HCT116 (cell line): ENCODE measurements around the gene ARHGAP42. TPM values are rescaled to one million over a fixed set of nuclear protein-coding genes. Genes with fewer than 3 reads are reported as not detected.

Experiments
- ATAC-seq: fragments of 200-7000 bp; cut with Tn5 transposase; 2 replicates; pipeline ENCODE4 v1.9.1; 2020; ENCODE audit warnings: mild to moderate bottlenecking, moderate library complexity
- BruUV-seq: library from RNA; stranded (reverse); fragments of 400-500 nt; replicated peaks from 2 replicates; lab custom pipeline; 2021; lab: Mats Ljungman, UMichigan
- CTCF ChIA-PET: fragments of 300-600 bp; sonication (Branson Sonifier 250); formaldehyde crosslinking; loops from one replicate; lab custom pipeline; 2021; ENCODE audit warnings: antibody characterized with exemption; lab: Charles Lee
- POLR2A ChIA-PET: fragments of 300-600, 350-600 bp; sonication (Branson Sonifier 250); formaldehyde crosslinking; loops from one replicate; lab custom pipeline; 2021; ENCODE audit warnings: antibody characterized with exemption; lab: Charles Lee
- RAD21 ChIA-PET, 2 experiments: fragments of 300-600 bp; sonication (Branson Sonifier 250); formaldehyde crosslinking; loops; one replicate each; lab custom pipeline; 2023; ENCODE audit warnings: low total read pairs in 2 of 2; ENCODE audit not compliant: uncharacterized antibody in 2 of 2, unreplicated experiment in 2 of 2, low non-redundant PET in 1 of 2; lab: Charles Lee
- DNase-seq: peaks from one replicate; pipeline ENCODE4 v3.0.0-alpha.2; 2010; ENCODE audit warnings: low read depth, low spot score
- H2AFZ ChIP-seq: fragments of 200-600 bp; shearing (Covaris generic), sonication (generic); 2 replicates; pipeline ENCODE4 v1.6.1; 2017; ENCODE audit warnings: low read depth, mixed run types, mixed read lengths, antibody characterized with exemption, low read length; ENCODE audit not compliant: poor library complexity, severe bottlenecking
- H3K27ac ChIP-seq: 2 replicates; pipeline ENCODE4 v1.5.1; 2012; ENCODE audit warnings: low read depth, low read length
- H3K27me3 ChIP-seq: fragments of 200-600 bp; sonication (generic); 2 replicates; pipeline ENCODE4 v1.6.1; 2016; ENCODE audit warnings: mixed run types, low read length, mixed read lengths; ENCODE audit not compliant: insufficient read depth
- H3K36me3 ChIP-seq, 2 experiments: fragments of 200-500 bp in 1 of 2; fragments of 200-600 bp in 1 of 2; sonication (Bioruptor generic) in 1 of 2; sonication (generic) in 1 of 2; 2 replicates each; pipeline versions ENCODE4 v1.5.1 to v1.6.1; 2014 to 2016; ENCODE audit warnings: low read length in 2 of 2, inconsistent platforms in 1 of 2, mixed read lengths in 1 of 2, mixed run types in 1 of 2; ENCODE audit not compliant: insufficient read depth in 2 of 2, control insufficient read depth in 1 of 2
- H3K4me1 ChIP-seq, 2 experiments: fragments of 200-600 bp in 1 of 2; sonication (generic) in 1 of 2; 2 replicates each; pipeline versions ENCODE4 v1.5.1 to v1.6.1; 2012 to 2017; ENCODE audit warnings: low read length in 2 of 2, inconsistent platforms in 1 of 2, mild to moderate bottlenecking in 1 of 2, mixed read lengths in 1 of 2, mixed run types in 1 of 2, moderate library complexity in 1 of 2; ENCODE audit not compliant: insufficient read depth in 2 of 2, control insufficient read depth in 1 of 2
- H3K4me2 ChIP-seq: fragments of 200-600 bp; sonication (generic); 2 replicates; pipeline ENCODE4 v1.6.1; 2017; ENCODE audit warnings: mixed run types, low read length, mixed read lengths
- H3K4me3 ChIP-seq, 2 experiments: fragments of 200-600 bp in 1 of 2; sonication (generic) in 1 of 2; replicated peaks in 1 of 2; 2 replicates each; pipeline ENCODE4 v1.5.1; 2011 to 2016; ENCODE audit warnings: low read length in 2 of 2, control low read depth in 1 of 2, low read depth in 1 of 2, mild to moderate bottlenecking in 1 of 2, mixed read lengths in 1 of 2, mixed run types in 1 of 2
- H3K79me2 ChIP-seq: fragments of 200-600 bp; sonication (generic); 2 replicates; pipeline ENCODE4 v1.6.1; 2017; ENCODE audit warnings: mild to moderate bottlenecking, mixed run types, low read length, moderate library complexity, mixed read lengths; ENCODE audit not compliant: insufficient read depth
- H3K9ac ChIP-seq: fragments of 200-600 bp; sonication (generic); 2 replicates; pipeline ENCODE4 v1.6.1; 2016; ENCODE audit warnings: low read length, mixed read lengths
- H3K9me2 ChIP-seq: fragments of 200-600 bp; sonication (generic), shearing (Covaris generic); 2 replicates; pipeline ENCODE4 v1.6.1; 2017; ENCODE audit warnings: mixed run types, mild to moderate bottlenecking, moderate library complexity; ENCODE audit not compliant: insufficient read depth
- H3K9me3 ChIP-seq, 2 experiments: fragments of 200-500 bp in 1 of 2; fragments of 200-600 bp in 1 of 2; sonication (Bioruptor generic) in 1 of 2; sonication (generic) in 1 of 2; 2 replicates each; pipeline ENCODE4 v1.6.1; 2014 to 2017; ENCODE audit warnings: low read length in 2 of 2, mixed read lengths in 2 of 2, inconsistent platforms in 1 of 2, low read depth in 1 of 2, mild to moderate bottlenecking in 1 of 2, mixed run types in 1 of 2, moderate library complexity in 1 of 2; ENCODE audit not compliant: control insufficient read depth in 1 of 2, insufficient read depth in 1 of 2
- H4K20me1 ChIP-seq: fragments of 200-600 bp; sonication (generic), shearing (Covaris generic); 2 replicates; pipeline ENCODE4 v1.6.1; 2017; ENCODE audit warnings: mixed run types, mild to moderate bottlenecking, moderate library complexity; ENCODE audit not compliant: insufficient read depth
- CBX3 ChIP-seq: IDR thresholded peaks from 2 replicates; pipeline ENCODE4 v1.6.1; 2012; ENCODE audit warnings: low read depth
- EGR1 ChIP-seq: IDR thresholded peaks from 2 replicates; pipeline ENCODE4 v1.6.1; 2012; ENCODE audit warnings: low read depth
- ELF1 ChIP-seq: IDR thresholded peaks from 2 replicates; pipeline ENCODE4 v1.6.1; 2012; ENCODE audit warnings: low read depth, borderline replicate concordance
- EZH2phosphoT487 ChIP-seq: fragments of 200-600 bp; IDR thresholded peaks from 2 replicates; pipeline ENCODE4 v1.6.1; 2018; ENCODE audit warnings: antibody characterized with exemption, borderline replicate concordance
- JUND ChIP-seq: IDR thresholded peaks from 2 replicates; pipeline ENCODE4 v1.6.1; 2012
- RAD21 ChIP-seq: IDR thresholded peaks from 2 replicates; pipeline ENCODE4 v1.6.1; 2012; ENCODE audit warnings: low read depth, mild to moderate bottlenecking
- SRF ChIP-seq: IDR thresholded peaks from 2 replicates; pipeline ENCODE4 v1.6.1; 2012; ENCODE audit warnings: low read depth
- YY1 ChIP-seq: IDR thresholded peaks from 2 replicates; pipeline ENCODE4 v1.6.1; 2011; ENCODE audit warnings: low read length, low read depth, moderate library complexity, mild to moderate bottlenecking; ENCODE audit not compliant: insufficient replicate concordance; ENCODE audit errors: extremely low read depth
- ZFX ChIP-seq: fragments of 450-650 bp; IDR thresholded peaks from 2 replicates; pipeline ENCODE4 v1.6.1; 2017
- ZNF274 ChIP-seq: fragments of 200-500 bp; sonication (Bioruptor generic); IDR thresholded peaks from 2 replicates; pipeline ENCODE4 v1.6.1; 2014; ENCODE audit warnings: mild to moderate bottlenecking, low read depth, low read length, inconsistent platforms
- intact Hi-C: fragments of 100-400 bp; cut with micrococcal nuclease; formaldehyde crosslinking; loops from 2 replicates; pipeline ENCODE4 v1.10.0; 2022
- total RNA-seq: library from RNA; stranded (reverse); gene quantifications from one replicate; pipeline ENCODE4 v1.2.1, GENCODE V29; 2021; ENCODE audit not compliant: unreplicated experiment
- TF ChIP-seq, protein P1 (sequence below): IDR thresholded peaks from 2 replicates; pipeline ENCODE4 v1.6.1; 2012; ENCODE audit warnings: low read depth
- TF ChIP-seq, protein P2 (sequence below): IDR thresholded peaks from 2 replicates; pipeline ENCODE4 v1.6.1; 2011; ENCODE audit warnings: mild to moderate bottlenecking, low read length, moderate library complexity; ENCODE audit not compliant: insufficient replicate concordance; ENCODE audit errors: extremely low read depth
- TF ChIP-seq, protein P3 (sequence below): IDR thresholded peaks from 2 replicates; pipeline ENCODE4 v1.6.1; 2012

The ARHGAP42 gene
- total RNA-seq, 1 experiment from 2014 or later = 12.3 TPM

DNA sequence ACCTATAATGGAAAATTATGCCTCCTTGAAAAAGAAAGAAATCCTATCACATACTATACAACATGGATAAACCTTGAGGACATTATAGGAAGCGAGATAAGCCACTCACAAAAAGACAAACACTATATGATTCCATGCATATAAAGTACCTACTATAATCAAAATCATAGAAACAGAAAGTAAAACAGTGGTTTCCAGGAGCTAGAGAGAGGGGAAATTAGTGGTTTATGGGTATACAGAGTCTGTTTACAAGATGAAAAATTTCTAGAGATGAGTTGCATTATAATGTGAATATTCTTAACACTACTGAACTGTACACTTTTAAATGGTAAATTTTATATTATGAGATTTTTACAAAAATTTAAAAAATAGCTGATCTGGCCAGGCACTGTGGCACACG is 40.5 kb upstream of the ARHGAP42 start:
- ChIA-PET CTCF (no interaction called here), RAD21 (no interaction called here)
- Histone ChIP-seq H3K4me3 (no peak overlapping the region), H3K4me1 (no peaks in the 10 kb centered on the region), H4K20me1 (no peaks in the 10 kb centered on the region), H3K4me2 (no peak overlapping the region), H3K9me3 (no peaks in the 10 kb centered on the region), H3K27ac (no peak overlapping the region)
- intact Hi-C loops = no loop called here
- no TSS peak for BruUV-seq
- no peak for TF ChIP-seq JUND
- TF ChIP-seq, protein P1, sequence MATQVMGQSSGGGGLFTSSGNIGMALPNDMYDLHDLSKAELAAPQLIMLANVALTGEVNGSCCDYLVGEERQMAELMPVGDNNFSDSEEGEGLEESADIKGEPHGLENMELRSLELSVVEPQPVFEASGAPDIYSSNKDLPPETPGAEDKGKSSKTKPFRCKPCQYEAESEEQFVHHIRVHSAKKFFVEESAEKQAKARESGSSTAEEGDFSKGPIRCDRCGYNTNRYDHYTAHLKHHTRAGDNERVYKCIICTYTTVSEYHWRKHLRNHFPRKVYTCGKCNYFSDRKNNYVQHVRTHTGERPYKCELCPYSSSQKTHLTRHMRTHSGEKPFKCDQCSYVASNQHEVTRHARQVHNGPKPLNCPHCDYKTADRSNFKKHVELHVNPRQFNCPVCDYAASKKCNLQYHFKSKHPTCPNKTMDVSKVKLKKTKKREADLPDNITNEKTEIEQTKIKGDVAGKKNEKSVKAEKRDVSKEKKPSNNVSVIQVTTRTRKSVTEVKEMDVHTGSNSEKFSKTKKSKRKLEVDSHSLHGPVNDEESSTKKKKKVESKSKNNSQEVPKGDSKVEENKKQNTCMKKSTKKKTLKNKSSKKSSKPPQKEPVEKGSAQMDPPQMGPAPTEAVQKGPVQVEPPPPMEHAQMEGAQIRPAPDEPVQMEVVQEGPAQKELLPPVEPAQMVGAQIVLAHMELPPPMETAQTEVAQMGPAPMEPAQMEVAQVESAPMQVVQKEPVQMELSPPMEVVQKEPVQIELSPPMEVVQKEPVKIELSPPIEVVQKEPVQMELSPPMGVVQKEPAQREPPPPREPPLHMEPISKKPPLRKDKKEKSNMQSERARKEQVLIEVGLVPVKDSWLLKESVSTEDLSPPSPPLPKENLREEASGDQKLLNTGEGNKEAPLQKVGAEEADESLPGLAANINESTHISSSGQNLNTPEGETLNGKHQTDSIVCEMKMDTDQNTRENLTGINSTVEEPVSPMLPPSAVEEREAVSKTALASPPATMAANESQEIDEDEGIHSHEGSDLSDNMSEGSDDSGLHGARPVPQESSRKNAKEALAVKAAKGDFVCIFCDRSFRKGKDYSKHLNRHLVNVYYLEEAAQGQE = no peak
- no peak for TF ChIP-seq CBX3
- no peak for TF ChIP-seq ELF1
- no peak for TF ChIP-seq ZNF274
- no peak for TF ChIP-seq RAD21
- TF ChIP-seq EZH2phosphoT487 = no peak
- no peak for TF ChIP-seq EGR1
- TF ChIP-seq, all 23 proteins: peak for 0
- no peaks in the 10 kb centered on the region for H3K36me3 ChIP-seq
- no peak for DNase-seq
- H2AFZ ChIP-seq = no peak overlapping the region
- H3K27me3 ChIP-seq = no peaks in the 10 kb centered on the region
- no peaks in the 10 kb centered on the region for H3K79me2 ChIP-seq
- POLR2A ChIA-PET = no interaction called here
- H3K9me2 ChIP-seq = no peaks in the 10 kb centered on the region
- no peak for ATAC-seq
- no peak overlapping the region for H3K9ac ChIP-seq

GRCh38 chr11:100647861-100648260 is 39.2 kb upstream of the ARHGAP42 start:
- no peak overlapping the region for H3K4me2 ChIP-seq
- no peaks in the 10 kb centered on the region for H3K9me2 ChIP-seq
- intact Hi-C loops = no loop called here
- no peaks in the 10 kb centered on the region for H3K27me3 ChIP-seq
- no peak overlapping the region for H3K9ac ChIP-seq
- ChIA-PET RAD21 (interaction anchor here in 1 of 2 experiments (0.7 to 0.8 kb wide), 2 partner anchors 54 to 71 kb away, joined by 3 to 5 read pairs; no protein-coding TSS in a partner anchor), CTCF (no interaction called here)
- no TSS peak for BruUV-seq
- H4K20me1 ChIP-seq = no peaks in the 10 kb centered on the region
- no peaks in the 10 kb centered on the region for H3K36me3 ChIP-seq
- DNase-seq (no peak), ATAC-seq (no peak)
- H3K9me3 ChIP-seq = no peaks in the 10 kb centered on the region
- no peak overlapping the region for H3K27ac ChIP-seq
- H2AFZ ChIP-seq = no peak overlapping the region
- H3K4me3 ChIP-seq = no peak overlapping the region
- no peaks in the 10 kb centered on the region for H3K4me1 ChIP-seq
- H3K79me2 ChIP-seq = no peaks in the 10 kb centered on the region
- no peak for TF ChIP-seq CBX3
- TF ChIP-seq YY1 = no peak
- no peak for TF ChIP-seq ZFX
- TF ChIP-seq, protein P2, sequence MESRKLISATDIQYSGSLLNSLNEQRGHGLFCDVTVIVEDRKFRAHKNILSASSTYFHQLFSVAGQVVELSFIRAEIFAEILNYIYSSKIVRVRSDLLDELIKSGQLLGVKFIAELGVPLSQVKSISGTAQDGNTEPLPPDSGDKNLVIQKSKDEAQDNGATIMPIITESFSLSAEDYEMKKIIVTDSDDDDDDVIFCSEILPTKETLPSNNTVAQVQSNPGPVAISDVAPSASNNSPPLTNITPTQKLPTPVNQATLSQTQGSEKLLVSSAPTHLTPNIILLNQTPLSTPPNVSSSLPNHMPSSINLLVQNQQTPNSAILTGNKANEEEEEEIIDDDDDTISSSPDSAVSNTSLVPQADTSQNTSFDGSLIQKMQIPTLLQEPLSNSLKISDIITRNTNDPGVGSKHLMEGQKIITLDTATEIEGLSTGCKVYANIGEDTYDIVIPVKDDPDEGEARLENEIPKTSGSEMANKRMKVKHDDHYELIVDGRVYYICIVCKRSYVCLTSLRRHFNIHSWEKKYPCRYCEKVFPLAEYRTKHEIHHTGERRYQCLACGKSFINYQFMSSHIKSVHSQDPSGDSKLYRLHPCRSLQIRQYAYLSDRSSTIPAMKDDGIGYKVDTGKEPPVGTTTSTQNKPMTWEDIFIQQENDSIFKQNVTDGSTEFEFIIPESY = no peak
- TF ChIP-seq SRF = no peak
- no peak for TF ChIP-seq EZH2phosphoT487
- TF ChIP-seq, protein P3, sequence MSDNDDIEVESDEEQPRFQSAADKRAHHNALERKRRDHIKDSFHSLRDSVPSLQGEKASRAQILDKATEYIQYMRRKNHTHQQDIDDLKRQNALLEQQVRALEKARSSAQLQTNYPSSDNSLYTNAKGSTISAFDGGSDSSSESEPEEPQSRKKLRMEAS = no peak
- TF ChIP-seq, all 23 proteins: peak for 0
- POLR2A ChIA-PET = no interaction called here
